A549 (cell line): Measurements from ENCODE around the gene COL5A1. TPM values are rescaled to one million over a fixed set of nuclear protein-coding genes. Genes with fewer than 3 reads are reported as not detected.

Experiments
- ATAC-seq, 2 experiments: fragments of 200-7000 bp in 1 of 2; fragments of >200 bp in 1 of 2; cut with Nextera tagmentation in 1 of 2; cut with Tn5 transposase in 1 of 2; 3 replicates each; pipeline versions ENCODE4 v1.8.0 to v1.9.1; 2018 to 2020; ENCODE audit warnings: mild to moderate bottlenecking in 1 of 2, moderate library complexity in 1 of 2
- CTCF ChIA-PET: fragments of 300-600 bp; sonication (Branson Sonifier 250); formaldehyde crosslinking; extraction: SDS; loops from one replicate; lab custom pipeline; 2021; ENCODE audit warnings: antibody characterized with exemption, inconsistent platforms; lab: Yijun Ruan, JAX
- POLR2A ChIA-PET: fragments of 350-600 bp; formaldehyde crosslinking; extraction: SDS; loops from one replicate; lab custom pipeline; 2021; ENCODE audit warnings: antibody characterized with exemption, inconsistent platforms; lab: Yijun Ruan, JAX
- DNase-seq, 2 experiments: peaks; one replicate each; pipeline versions ENCODE4 v3.0.0 to v3.0.0-alpha.2; 2011 to 2016; ENCODE audit warnings: low read depth in 1 of 2, low spot score in 1 of 2
- FAIRE-seq: peaks from 2 replicates; lab custom pipeline; 2011; peaks lifted over from hg19 to GRCh38; lab: Jason Lieb, UNC
- H3K27ac ChIP-seq, 2 experiments: fragments of >200 bp; sonication (Bioruptor Twin); formaldehyde crosslinking; 3 replicates each; pipeline ENCODE4 v1.5.1; 2016 to 2017
- H3K4me1 ChIP-seq: fragments of >200 bp; sonication (Bioruptor Twin); formaldehyde crosslinking; 3 replicates; pipeline ENCODE4 v1.6.1; 2016
- H3K4me2 ChIP-seq: fragments of >200 bp; sonication (Bioruptor Twin); formaldehyde crosslinking; 3 replicates; pipeline ENCODE4 v1.6.1; 2016
- H3K4me3 ChIP-seq: fragments of >200 bp; sonication (Bioruptor Twin); formaldehyde crosslinking; 3 replicates; pipeline ENCODE4 v1.5.1; 2016
- H3K9me3 ChIP-seq: fragments of >200 bp; sonication (Bioruptor Twin); formaldehyde crosslinking; 3 replicates; pipeline ENCODE4 v1.6.1; 2016
- E2F6 ChIP-seq: IDR thresholded peaks from 2 replicates; pipeline ENCODE4 v1.6.1; 2012; ENCODE audit warnings: low read depth, borderline replicate concordance
- FOSL2 ChIP-seq, 2 experiments: fragments of 450-650 bp in 1 of 2; fragments of >200 bp in 1 of 2; sonication (Bioruptor Twin) in 1 of 2; formaldehyde crosslinking; IDR thresholded peaks; 2 replicates each; pipeline versions ENCODE4 v1.5.0 to v1.6.1; 2016 to 2020; ENCODE audit warnings: mild to moderate bottlenecking in 1 of 2, moderate library complexity in 1 of 2
- HDAC2 ChIP-seq: fragments of 200-600 bp; sonication (generic); IDR thresholded peaks from 2 replicates; pipeline ENCODE4 v1.6.1; 2016
- HOXA7 ChIP-seq: fragments of 250-450 bp; sonication (Bioruptor Pico); IDR thresholded peaks from 2 replicates; pipeline ENCODE4 v1.5.0; 2020; ENCODE audit warnings: mild to moderate bottlenecking, moderate library complexity
- HOXB13 ChIP-seq: fragments of 250-450 bp; sonication (Bioruptor Pico); IDR thresholded peaks from 2 replicates; pipeline ENCODE4 v1.5.0; 2020; ENCODE audit warnings: low read depth, mild to moderate bottlenecking, moderate library complexity
- HOXB5 ChIP-seq: fragments of 250-450 bp; sonication (Bioruptor Pico); IDR thresholded peaks from 2 replicates; pipeline ENCODE4 v1.5.0; 2020; ENCODE audit warnings: mild to moderate bottlenecking, moderate library complexity
- RNF2 ChIP-seq: fragments of 200-600 bp; sonication (generic); IDR thresholded peaks from 2 replicates; pipeline ENCODE4 v1.6.1; 2016; ENCODE audit warnings: low read depth, mild to moderate bottlenecking, antibody characterized with exemption, moderate library complexity, borderline replicate concordance
- TP53 ChIP-seq: fragments of 250-450 bp; sonication (Bioruptor Pico); IDR thresholded peaks from 2 replicates; pipeline ENCODE4 v1.5.0; 2021; ENCODE audit warnings: mild to moderate bottlenecking, moderate library complexity
- WGBS: methylation state at CpG from one replicate; pipeline ENCODE4 v1.1.6; 2017; ENCODE audit errors: missing lambda C conversion rate; 5-methylcytosine and 5-hydroxymethylcytosine counted together
- polyA plus RNA-seq, 4 experiments: library from polyadenylated mRNA; depleted of rRNA in 3 of 4; stranded (reverse); fragments of >200 nt; fragmentation: RNase III in 1 of 4; extraction: RNeasy Plus Mini Kit Qiagen cat#74134 plus additional on column Dnase treatment in 1 of 4; gene quantifications; 2 replicates in 3 of 4; 3 replicates in 1 of 4; pipeline ENCODE4 v1.2.3, GENCODE V29; 2011 to 2017
- small RNA-seq, 6 experiments: library from RNA; depleted of rRNA; stranded (forward); fragments of <200 nt; gene quantifications; one replicate each; pipeline ENCODE3, GENCODE V24; 2012

COL5A1 gene
- polyA plus RNA-seq, 2 of the 4 experiments (the other 2 are of a cell fraction), result 16.1 to 67.5 TPM

- no peak for TF ChIP-seq FOSL2 (IDR thresholded peaks at IDR 0.05)
- no peak for TF ChIP-seq FOSL2 (CRISPR knock-in tag; IDR thresholded peaks at IDR 0.05)
- no peak for TF ChIP-seq E2F6
- no peak for TF ChIP-seq TP53 (CRISPR knock-in tag)
Observed at GRCh38 chr9:134891713-134892112, 250.1 kb downstream of the COL5A1 start (continued).

GRCh38 chr9:134892221-134892620, 250.6 kb downstream of the COL5A1 start:
- TF ChIP-seq HOXB5 (CRISPR knock-in tag) (no peak), HOXA7 (CRISPR knock-in tag) (no peak)
- Histone ChIP-seq H3K9me3 (peaks cover 8% of the 10 kb centered on the region; the same call in 2 of the 3 replicates), H3K4me1 (peaks cover 24% of the 10 kb centered on the region), H3K4me2 (no peak overlapping the region), H3K27ac (peak overlapping the region in 1 of 2 experiments; percentile 16; a peak in 1 of 6 replicates), H3K4me3 (no peak overlapping the region)
- CTCF ChIA-PET, result interaction anchor here (0.6 to 1.1 kb wide), 3 partner anchors 8 to 13 kb away, joined by 3 read pairs; no protein-coding TSS in a partner anchor
- FAIRE-seq (no peak), DNase-seq (no peak), ATAC-seq (no peak)
- 41% methylated on average over 4 of the region's 6 CpGs for WGBS
- POLR2A ChIA-PET, result no interaction called here

- no peak overlapping the region for H3K27ac ChIP-seq
- H3K4me3 ChIP-seq, result no peak overlapping the region
- DNase-seq, result no peak
- H3K9me3 ChIP-seq, result peaks cover 11% of the 10 kb centered on the region; the same call in 2 of the 3 replicates
- CTCF ChIA-PET, result interaction anchor here (1.0 to 1.1 kb wide), 2 partner anchors 9 to 12 kb away, joined by 3 read pairs; no protein-coding TSS in a partner anchor
- TF ChIP-seq RNF2 (no peak), HOXB13 (CRISPR knock-in tag) (no peak), HDAC2 (no peak)
- peaks cover 24% of the 10 kb centered on the region for H3K4me1 ChIP-seq
- POLR2A ChIA-PET, result no interaction called here
- 70% methylated on average over 7 of the region's 7 CpGs for WGBS
- H3K4me2 ChIP-seq, result no peak overlapping the region
- no peak for ATAC-seq
- no peak for FAIRE-seq
Observed at GRCh38 chr9:134892820-134893420, 251.3 kb downstream of the COL5A1 start.

Small RNAs within 50 kb of the gene (small RNA-seq; reads per million reads assigned to genes)
- 0 reads per million in 6 experiments for gene AL603650.1
- gene MIR3689A, result 0 reads per million in 6 experiments
- gene MIR3689B, result 0 reads per million in 6 experiments
- 0 reads per million in 6 experiments for gene MIR3689C
- 0 reads per million in 6 experiments for gene MIR3689D1
- 0 reads per million in 6 experiments for gene MIR3689D2
- 0 reads per million in 6 experiments for gene MIR3689E
- 0 reads per million in 6 experiments for gene MIR3689F

Other genes with a start within 250 kb of the COL5A1 start
- gene FCN2, start 239.0 kb downstream of the COL5A1 start, polyA plus RNA-seq (2011; rRNA removed), result not detected in 2 replicates
- not detected in 3 replicates for gene FCN2, start 239.0 kb downstream of the COL5A1 start, polyA plus RNA-seq (2017; fragmentation: RNase III; extraction: RNeasy Plus Mini Kit Qiagen cat#74134 plus additional on column Dnase treatment)